Measurements from ENCODE around the gene PGPEP1. TPM values are rescaled to one million over a fixed set of nuclear protein-coding genes. Genes with fewer than 3 reads are reported as not detected.

The PGPEP1 gene
- total RNA-seq, 1 donor from 2014 or later, result 23.2 TPM

GRCh38 chr19:18293642-18294466, 46.5 kb upstream of the PGPEP1 start:
- Mint-ChIP-seq H3K9me3 (no peaks in the 10 kb centered on the region), H3K27me3 (ENCODE audit: low read depth) (no peaks in the 10 kb centered on the region), H3K4me1 (peaks cover 37% of the 10 kb centered on the region), H3K36me3 (no peaks in the 10 kb centered on the region), H3K4me3 (peak overlapping the region; percentile 78), H3K27ac (peak overlapping the region; percentile 100)
- TF ChIP-seq, protein P1, sequence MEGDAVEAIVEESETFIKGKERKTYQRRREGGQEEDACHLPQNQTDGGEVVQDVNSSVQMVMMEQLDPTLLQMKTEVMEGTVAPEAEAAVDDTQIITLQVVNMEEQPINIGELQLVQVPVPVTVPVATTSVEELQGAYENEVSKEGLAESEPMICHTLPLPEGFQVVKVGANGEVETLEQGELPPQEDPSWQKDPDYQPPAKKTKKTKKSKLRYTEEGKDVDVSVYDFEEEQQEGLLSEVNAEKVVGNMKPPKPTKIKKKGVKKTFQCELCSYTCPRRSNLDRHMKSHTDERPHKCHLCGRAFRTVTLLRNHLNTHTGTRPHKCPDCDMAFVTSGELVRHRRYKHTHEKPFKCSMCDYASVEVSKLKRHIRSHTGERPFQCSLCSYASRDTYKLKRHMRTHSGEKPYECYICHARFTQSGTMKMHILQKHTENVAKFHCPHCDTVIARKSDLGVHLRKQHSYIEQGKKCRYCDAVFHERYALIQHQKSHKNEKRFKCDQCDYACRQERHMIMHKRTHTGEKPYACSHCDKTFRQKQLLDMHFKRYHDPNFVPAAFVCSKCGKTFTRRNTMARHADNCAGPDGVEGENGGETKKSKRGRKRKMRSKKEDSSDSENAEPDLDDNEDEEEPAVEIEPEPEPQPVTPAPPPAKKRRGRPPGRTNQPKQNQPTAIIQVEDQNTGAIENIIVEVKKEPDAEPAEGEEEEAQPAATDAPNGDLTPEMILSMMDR (IDR thresholded peaks at IDR 0.05; ENCODE audit: unreplicated experiment), result no peak
- no peak for DNase-seq (ENCODE audit: low spot score in 2 of 2, unreplicated experiment in 2 of 2)

- no peaks in the 10 kb centered on the region for H3K9me3 Mint-ChIP-seq
- no peaks in the 10 kb centered on the region for H3K36me3 Mint-ChIP-seq
- peaks cover 36% of the 10 kb centered on the region for H3K4me1 Mint-ChIP-seq
- H3K27ac Mint-ChIP-seq, result peak overlapping the region; percentile 88
- no peak for DNase-seq (ENCODE audit: low spot score in 2 of 2, unreplicated experiment in 2 of 2)
- TF ChIP-seq, protein P1 (IDR thresholded peaks at IDR 0.05; ENCODE audit: unreplicated experiment), result no peak
- H3K27me3 Mint-ChIP-seq (ENCODE audit: low read depth), result no peaks in the 10 kb centered on the region
- no peak overlapping the region for H3K4me3 Mint-ChIP-seq
These were observed 45.9 kb upstream of the PGPEP1 start for GRCh38 chr19:18294467-18294864.

DNA sequence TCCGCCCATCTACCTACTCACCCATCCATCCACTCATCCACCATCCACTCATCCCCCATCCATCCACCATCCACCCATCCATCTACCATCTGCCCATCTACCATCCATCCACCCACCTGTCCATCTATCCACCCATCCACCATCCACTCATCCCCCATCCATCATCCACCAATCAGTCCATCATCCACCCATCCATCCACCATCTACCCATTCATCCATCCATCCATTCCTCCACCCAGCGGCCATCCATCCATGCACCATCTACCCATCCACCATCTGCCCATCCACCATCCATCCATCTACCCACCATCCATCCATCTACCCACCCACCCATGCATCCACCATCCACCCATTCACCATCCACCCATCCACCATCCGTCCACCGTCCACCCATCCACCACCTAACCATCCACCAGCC, 45.4 kb upstream of the PGPEP1 start:
- DNase-seq (ENCODE audit: low spot score in 2 of 2, unreplicated experiment in 2 of 2), result no peak
- Mint-ChIP-seq H3K27ac (no peak overlapping the region), H3K4me1 (peaks cover 31% of the 10 kb centered on the region), H3K9me3 (no peaks in the 10 kb centered on the region), H3K4me3 (no peak overlapping the region), H3K27me3 (ENCODE audit: low read depth) (no peaks in the 10 kb centered on the region), H3K36me3 (no peaks in the 10 kb centered on the region)
- TF ChIP-seq, protein P1 (IDR thresholded peaks at IDR 0.05; ENCODE audit: unreplicated experiment), result no peak

DNA sequence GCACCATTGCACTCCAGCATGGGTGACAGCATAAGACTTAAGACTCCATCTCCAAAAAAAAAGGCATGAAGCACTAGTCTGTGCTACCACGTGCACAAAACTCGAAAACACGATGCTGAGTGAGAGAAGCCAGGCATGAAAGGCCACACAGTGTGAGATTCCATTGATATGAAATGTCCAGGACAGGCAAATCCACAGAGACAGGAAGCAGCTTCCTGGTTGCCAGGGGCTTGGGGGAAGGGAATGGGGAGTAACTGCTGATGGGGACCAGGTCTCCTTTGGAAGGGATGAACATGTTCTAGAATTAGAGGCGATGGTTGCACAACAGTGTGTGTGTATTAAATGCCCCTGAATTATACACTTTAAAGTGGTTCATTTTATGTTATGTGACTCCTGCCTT, 43.1 kb upstream of the PGPEP1 start:
- no peak overlapping the region for H3K4me3 Mint-ChIP-seq

DNA sequence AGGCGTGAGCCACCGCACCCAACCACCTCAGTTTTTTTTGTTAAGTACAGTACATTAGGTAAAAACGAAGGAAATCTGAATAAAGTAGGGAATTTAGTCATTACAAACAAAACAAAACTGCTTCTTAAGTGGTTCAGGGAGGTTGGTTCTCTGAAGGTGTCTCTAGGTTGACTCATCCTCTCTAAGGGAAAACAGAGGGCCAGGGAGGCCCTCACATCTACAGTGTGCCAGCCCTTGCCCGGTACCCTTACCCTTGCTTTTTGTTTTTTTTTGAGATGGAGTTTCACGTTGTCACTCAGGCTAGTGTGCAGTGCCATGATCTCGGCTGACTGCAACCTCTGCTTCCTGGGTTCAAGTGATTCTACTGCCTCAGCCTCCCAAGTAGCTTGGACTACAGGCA, 41.8 kb upstream of the PGPEP1 start:
- Mint-ChIP-seq H3K9me3 (no peaks in the 10 kb centered on the region), H3K36me3 (no peaks in the 10 kb centered on the region), H3K27me3 (ENCODE audit: low read depth) (no peaks in the 10 kb centered on the region), H3K27ac (no peak overlapping the region), H3K4me1 (peaks cover 12% of the 10 kb centered on the region), H3K4me3 (no peak overlapping the region)
- TF ChIP-seq, protein P1 (IDR thresholded peaks at IDR 0.05; ENCODE audit: unreplicated experiment), result no peak
- no peak for DNase-seq (ENCODE audit: low spot score in 2 of 2, unreplicated experiment in 2 of 2)

More for the DNA sequence above, 43.1 kb upstream of the PGPEP1 start:
- Mint-ChIP-seq H3K9me3 (no peaks in the 10 kb centered on the region), H3K36me3 (no peaks in the 10 kb centered on the region), H3K4me1 (peaks cover 14% of the 10 kb centered on the region), H3K27me3 (ENCODE audit: low read depth) (no peaks in the 10 kb centered on the region), H3K27ac (no peak overlapping the region)
- no peak for DNase-seq (ENCODE audit: low spot score in 2 of 2, unreplicated experiment in 2 of 2)
- TF ChIP-seq, protein P1 (IDR thresholded peaks at IDR 0.05; ENCODE audit: unreplicated experiment), result no peak
